ENCODE results near the gene CAPN9.

Gene CAPN9

GRCh38 chr1:230704830-230705229 is 42.4 kb upstream of the CAPN9 start:
- Histone ChIP-seq H3K27ac (ENCODE audit: insufficient read depth, low read depth, low read length, poor library complexity, severe bottlenecking) (no peak overlapping the region), H3K4me3 (ENCODE audit: insufficient read depth, low read depth, low read length) (no peak overlapping the region), H3K27me3 (ENCODE audit: control insufficient read depth, insufficient read depth, low read length, poor library complexity, severe bottlenecking) (no peaks in the 10 kb centered on the region), H3K9me3 (ENCODE audit: control insufficient read depth, low read length) (no peaks in the 10 kb centered on the region), H3K36me3 (ENCODE audit: control insufficient read depth, insufficient read depth, low read length) (no peaks in the 10 kb centered on the region), H3K4me1 (ENCODE audit: control insufficient read depth, insufficient read depth, low read length) (peaks cover 6% of the 10 kb centered on the region)
- 94 to 96% methylated on average over 7 of the region's 7 CpGs for WGBS, 2 experiments

- H3K27me3 ChIP-seq (ENCODE audit: control insufficient read depth, insufficient read depth, low read length, poor library complexity, severe bottlenecking) = no peaks in the 10 kb centered on the region
- H3K27ac ChIP-seq (ENCODE audit: insufficient read depth, low read depth, low read length, poor library complexity, severe bottlenecking) = no peak overlapping the region
- no peak overlapping the region for H3K4me3 ChIP-seq (ENCODE audit: insufficient read depth, low read depth, low read length)
- H3K4me1 ChIP-seq (ENCODE audit: control insufficient read depth, insufficient read depth, low read length) = peaks cover 6% of the 10 kb centered on the region
- 90 to 91% methylated on average over 16 to 18 of the region's 18 CpGs for WGBS, 2 experiments
- H3K36me3 ChIP-seq (ENCODE audit: control insufficient read depth, insufficient read depth, low read length) = no peaks in the 10 kb centered on the region
- no peaks in the 10 kb centered on the region for H3K9me3 ChIP-seq (ENCODE audit: control insufficient read depth, low read length)
Measured at GRCh38 chr1:230705289-230706019, 41.7 kb upstream of the CAPN9 start.

GRCh38 chr1:230706020-230706699 is 41.0 kb upstream of the CAPN9 start:
- no peaks in the 10 kb centered on the region for H3K27me3 ChIP-seq (ENCODE audit: control insufficient read depth, insufficient read depth, low read length, poor library complexity, severe bottlenecking)
- no peaks in the 10 kb centered on the region for H3K36me3 ChIP-seq (ENCODE audit: control insufficient read depth, insufficient read depth, low read length)
- no peak overlapping the region for H3K4me3 ChIP-seq (ENCODE audit: insufficient read depth, low read depth, low read length)
- 91 to 93% methylated on average over 9 of the region's 9 CpGs for WGBS, 2 experiments
- no peak overlapping the region for H3K27ac ChIP-seq (ENCODE audit: insufficient read depth, low read depth, low read length, poor library complexity, severe bottlenecking)
- peaks cover 6% of the 10 kb centered on the region for H3K4me1 ChIP-seq (ENCODE audit: control insufficient read depth, insufficient read depth, low read length)
- no peaks in the 10 kb centered on the region for H3K9me3 ChIP-seq (ENCODE audit: control insufficient read depth, low read length)

- 90 to 92% methylated on average over 18 to 20 of the region's 20 CpGs for WGBS, 2 experiments
- no peaks in the 10 kb centered on the region for H3K36me3 ChIP-seq (ENCODE audit: control insufficient read depth, insufficient read depth, low read length)
- H3K4me1 ChIP-seq (ENCODE audit: control insufficient read depth, insufficient read depth, low read length) = peaks cover 6% of the 10 kb centered on the region
- H3K4me3 ChIP-seq (ENCODE audit: insufficient read depth, low read depth, low read length) = no peak overlapping the region
- H3K27me3 ChIP-seq (ENCODE audit: control insufficient read depth, insufficient read depth, low read length, poor library complexity, severe bottlenecking) = no peaks in the 10 kb centered on the region
- no peaks in the 10 kb centered on the region for H3K9me3 ChIP-seq (ENCODE audit: control insufficient read depth, low read length)
- no peak overlapping the region for H3K27ac ChIP-seq (ENCODE audit: insufficient read depth, low read depth, low read length, poor library complexity, severe bottlenecking)
Measured at GRCh38 chr1:230706887-230707731, 40.1 kb upstream of the CAPN9 start.

- Histone ChIP-seq H3K9me3 (ENCODE audit: control insufficient read depth, low read length) (no peaks in the 10 kb centered on the region), H3K36me3 (ENCODE audit: control insufficient read depth, insufficient read depth, low read length) (no peaks in the 10 kb centered on the region), H3K4me1 (ENCODE audit: control insufficient read depth, insufficient read depth, low read length) (no peaks in the 10 kb centered on the region), H3K4me3 (ENCODE audit: insufficient read depth, low read depth, low read length) (no peak overlapping the region), H3K27me3 (ENCODE audit: control insufficient read depth, insufficient read depth, low read length, poor library complexity, severe bottlenecking) (no peaks in the 10 kb centered on the region), H3K27ac (ENCODE audit: insufficient read depth, low read depth, low read length, poor library complexity, severe bottlenecking) (no peak overlapping the region)
- WGBS, 2 experiments = 88 to 90% methylated on average over 22 of the region's 22 CpGs
Measured at GRCh38 chr1:230707732-230708630, 39.2 kb upstream of the CAPN9 start.

GRCh38 chr1:230708631-230709580 is 38.3 kb upstream of the CAPN9 start:
- no peaks in the 10 kb centered on the region for H3K27me3 ChIP-seq (ENCODE audit: control insufficient read depth, insufficient read depth, low read length, poor library complexity, severe bottlenecking)
- H3K4me1 ChIP-seq (ENCODE audit: control insufficient read depth, insufficient read depth, low read length) = peaks cover 4% of the 10 kb centered on the region
- no peak overlapping the region for H3K27ac ChIP-seq (ENCODE audit: insufficient read depth, low read depth, low read length, poor library complexity, severe bottlenecking)
- 88 to 89% methylated on average over 16 of the region's 16 CpGs for WGBS, 2 experiments
- H3K4me3 ChIP-seq (ENCODE audit: insufficient read depth, low read depth, low read length) = no peak overlapping the region
- no peaks in the 10 kb centered on the region for H3K36me3 ChIP-seq (ENCODE audit: control insufficient read depth, insufficient read depth, low read length)
- H3K9me3 ChIP-seq (ENCODE audit: control insufficient read depth, low read length) = no peaks in the 10 kb centered on the region

GRCh38 chr1:230709619-230710542 is 37.3 kb upstream of the CAPN9 start:
- 93 to 94% methylated on average over 17 to 18 of the region's 18 CpGs for WGBS, 2 experiments

GRCh38 chr1:230710543-230710904 is 36.7 kb upstream of the CAPN9 start:
- peaks cover 10% of the 10 kb centered on the region for H3K4me1 ChIP-seq (ENCODE audit: control insufficient read depth, insufficient read depth, low read length)
- H3K27me3 ChIP-seq (ENCODE audit: control insufficient read depth, insufficient read depth, low read length, poor library complexity, severe bottlenecking) = no peaks in the 10 kb centered on the region
- no peaks in the 10 kb centered on the region for H3K36me3 ChIP-seq (ENCODE audit: control insufficient read depth, insufficient read depth, low read length)
- H3K27ac ChIP-seq (ENCODE audit: insufficient read depth, low read depth, low read length, poor library complexity, severe bottlenecking) = no peak overlapping the region
- H3K4me3 ChIP-seq (ENCODE audit: insufficient read depth, low read depth, low read length) = no peak overlapping the region
- H3K9me3 ChIP-seq (ENCODE audit: control insufficient read depth, low read length) = no peaks in the 10 kb centered on the region
- 96% methylated on average over 8 of the region's 8 CpGs for WGBS, 2 experiments

More at GRCh38 chr1:230709619-230710542, 37.3 kb upstream of the CAPN9 start:
- no peaks in the 10 kb centered on the region for H3K27me3 ChIP-seq (ENCODE audit: control insufficient read depth, insufficient read depth, low read length, poor library complexity, severe bottlenecking)
- H3K9me3 ChIP-seq (ENCODE audit: control insufficient read depth, low read length) = no peaks in the 10 kb centered on the region
- no peaks in the 10 kb centered on the region for H3K36me3 ChIP-seq (ENCODE audit: control insufficient read depth, insufficient read depth, low read length)
- H3K4me3 ChIP-seq (ENCODE audit: insufficient read depth, low read depth, low read length) = no peak overlapping the region
- no peak overlapping the region for H3K27ac ChIP-seq (ENCODE audit: insufficient read depth, low read depth, low read length, poor library complexity, severe bottlenecking)
- peaks cover 10% of the 10 kb centered on the region for H3K4me1 ChIP-seq (ENCODE audit: control insufficient read depth, insufficient read depth, low read length)
